Measurements from ENCODE around the gene NINJ1. TPM values are rescaled to one million over a fixed set of nuclear protein-coding genes. Genes with fewer than 3 reads are reported as not detected.

The NINJ1 gene
- total and polyA plus RNA-seq, 2 donors (not counting 1 experiment from before 2014, with no cell fraction given) = 8.3 to 13.2 TPM

GRCh38 chr9:93090091-93090655, 43.9 kb downstream of the NINJ1 start:
- Mint-ChIP-seq H3K9me3 (ENCODE audit: insufficient read depth) (peaks cover 5% of the 10 kb centered on the region), H3K4me3 (no peak overlapping the region), H3K27ac (peak overlapping the region; percentile 64), H3K27me3 (no peaks in the 10 kb centered on the region), H3K4me1 (peaks cover 52% of the 10 kb centered on the region)
- 91% methylated on average over 4 of the region's 8 CpGs for WGBS (ENCODE audit: insufficient coverage)
- intact Hi-C loops (cut with micrococcal nuclease) = loop anchor here (10.0 kb wide), 1 partner anchor 975 kb away; the partner anchor contains the start of gene SPTLC1
- H3K9me3 ChIP-seq (ENCODE audit: control extremely low read depth in 1 of 3, control insufficient read depth in 2 of 3, insufficient read depth in 1 of 3, low read length in 2 of 3) = peaks cover 0 to 23% (median 0%) of the 10 kb centered on the region in 3 donors
- H3K4me3 ChIP-seq (ENCODE audit: control extremely low read depth in 1 of 5, extremely low read depth in 1 of 5, insufficient read depth in 1 of 5, low read depth in 2 of 5, low read length in 4 of 5) = no peak overlapping the region
- H3K4me2 ChIP-seq (replicated peaks; ENCODE audit: low read depth, low read length, poor library complexity, severe bottlenecking) = no peak overlapping the region
- H3K79me2 ChIP-seq (ENCODE audit: control insufficient read depth, insufficient read depth, low read length) = no peaks in the 10 kb centered on the region
- no peak overlapping the region for H2AFZ ChIP-seq (ENCODE audit: insufficient read depth, low read depth, low read length, poor library complexity, severe bottlenecking)
- H3K27me3 ChIP-seq (replicated peaks in 1 of 4; ENCODE audit: control extremely low read depth in 1 of 4, control insufficient read depth in 3 of 4, insufficient read depth in 4 of 4, low read length in 3 of 4) = no peaks in the 10 kb centered on the region
- DNase-seq (no peak), ATAC-seq (ENCODE audit: low read depth) (no peak)
- H3K36me3 ChIP-seq (replicated peaks in 1 of 2; ENCODE audit: control extremely low read depth in 1 of 2, control insufficient read depth in 1 of 2, extremely low read depth in 1 of 2, insufficient read depth in 2 of 2, low read length in 1 of 2) = peaks cover 4 to 19% of the 10 kb centered on the region in 2 experiments
- peaks cover 48% of the 10 kb centered on the region in 2 donors for H3K4me1 ChIP-seq (ENCODE audit: control insufficient read depth in 2 of 2, insufficient read depth in 2 of 2, low read length in 2 of 2)
- H3K9ac ChIP-seq (ENCODE audit: low read length) = no peak overlapping the region
- ChIA-PET POLR2A (interaction anchor here (1.1 kb wide), 1 partner anchor 62 kb away, joined by 7 read pairs; no protein-coding TSS in a partner anchor), CTCF (interaction anchor here (0.7 to 0.9 kb wide), 3 partner anchors 15 to 123 kb away, joined by 3 to 4 read pairs (median 4); no protein-coding TSS in a partner anchor)
- H4K20me1 ChIP-seq (ENCODE audit: control insufficient read depth, insufficient read depth, low read length, poor library complexity, severe bottlenecking) = no peaks in the 10 kb centered on the region
- TF ChIP-seq CTCF (IDR thresholded peaks at IDR 0.05) (no peak), EZH2 (IDR thresholded peaks at IDR 0.05; ENCODE audit: borderline replicate concordance, insufficient read depth, low read depth, low read length, poor library complexity, severe bottlenecking) (no peak)
- no peak overlapping the region for H3K27ac ChIP-seq (ENCODE audit: low read length in 2 of 2)

GRCh38 chr9:93089481-93089991, 44.5 kb downstream of the NINJ1 start:
- ATAC-seq (ENCODE audit: low read depth) = no peak
- H3K27ac Mint-ChIP-seq = peak overlapping the region; percentile 34

More at GRCh38 chr9:93089481-93089991, 44.5 kb downstream of the NINJ1 start:
- Histone ChIP-seq H3K36me3 (replicated peaks in 1 of 2; ENCODE audit: control extremely low read depth in 1 of 2, control insufficient read depth in 1 of 2, extremely low read depth in 1 of 2, insufficient read depth in 2 of 2, low read length in 1 of 2) (peaks cover 7 to 25% of the 10 kb centered on the region in 2 experiments), H3K27me3 (replicated peaks in 1 of 4; ENCODE audit: control extremely low read depth in 1 of 4, control insufficient read depth in 3 of 4, insufficient read depth in 4 of 4, low read length in 3 of 4) (no peaks in the 10 kb centered on the region), H3K4me2 (replicated peaks; ENCODE audit: low read depth, low read length, poor library complexity, severe bottlenecking) (no peak overlapping the region), H3K4me1 (ENCODE audit: control insufficient read depth in 2 of 2, insufficient read depth in 2 of 2, low read length in 2 of 2) (peaks cover 41 to 42% of the 10 kb centered on the region in 2 donors), H3K9ac (ENCODE audit: low read length) (no peak overlapping the region), H3K9me3 (ENCODE audit: control extremely low read depth in 1 of 3, control insufficient read depth in 2 of 3, insufficient read depth in 1 of 3, low read length in 2 of 3) (peaks cover 0 to 24% (median 0%) of the 10 kb centered on the region in 3 donors), H3K79me2 (ENCODE audit: control insufficient read depth, insufficient read depth, low read length) (no peaks in the 10 kb centered on the region), H3K4me3 (ENCODE audit: control extremely low read depth in 1 of 5, extremely low read depth in 1 of 5, insufficient read depth in 1 of 5, low read depth in 2 of 5, low read length in 4 of 5) (no peak overlapping the region), H4K20me1 (ENCODE audit: control insufficient read depth, insufficient read depth, low read length, poor library complexity, severe bottlenecking) (no peaks in the 10 kb centered on the region), H3K27ac (ENCODE audit: low read length in 2 of 2) (no peak overlapping the region), H2AFZ (ENCODE audit: insufficient read depth, low read depth, low read length, poor library complexity, severe bottlenecking) (no peak overlapping the region)
- CTCF ChIA-PET = interaction anchor here (0.7 to 0.9 kb wide), 3 partner anchors 15 to 122 kb away, joined by 3 to 4 read pairs (median 4); no protein-coding TSS in a partner anchor
- WGBS (ENCODE audit: insufficient coverage) = 99% methylated on average over 8 of the region's 12 CpGs
- no peak for DNase-seq
- intact Hi-C loops (cut with micrococcal nuclease) = no loop called here
- Mint-ChIP-seq H3K9me3 (ENCODE audit: insufficient read depth) (peaks cover 5% of the 10 kb centered on the region), H3K27me3 (no peaks in the 10 kb centered on the region), H3K4me3 (no peak overlapping the region), H3K4me1 (peaks cover 45% of the 10 kb centered on the region)
- TF ChIP-seq CTCF (IDR thresholded peaks at IDR 0.05) (no peak), EZH2 (IDR thresholded peaks at IDR 0.05; ENCODE audit: borderline replicate concordance, insufficient read depth, low read depth, low read length, poor library complexity, severe bottlenecking) (no peak)
- POLR2A ChIA-PET = interaction anchor here (1.1 kb wide), 1 partner anchor 61 kb away, joined by 7 read pairs; no protein-coding TSS in a partner anchor
